Fibroblast of the aortic adventitia (primary cell): ENCODE results near the gene CTSG. TPM values are rescaled to one million over a fixed set of nuclear protein-coding genes. Genes with fewer than 3 reads are reported as not detected.
"Not testable (repeated sequence)": the region's sequence is repeated elsewhere in the genome, so short reads cannot be mapped to it uniquely, and the experiment has no call there.

Experiments
- DNase-seq: peaks from one replicate; pipeline ENCODE4 v3.0.0-alpha.2; 2010; ENCODE audit warnings: low read depth
- H3K4me3 ChIP-seq: 2 replicates; pipeline ENCODE4 v1.5.1; 2011; ENCODE audit warnings: low read depth, mild to moderate bottlenecking, control low read depth, low read length, moderate library complexity
- total RNA-seq: library from RNA; depleted of rRNA; stranded (reverse); fragments of >200 nt; gene quantifications from 2 replicates; pipeline ENCODE4 v1.2.3, GENCODE V29; 2012; ENCODE audit warnings: low replicate concordance
- TF ChIP-seq, protein P1 (sequence below): IDR thresholded peaks from 2 replicates; pipeline ENCODE4 v1.5.1; 2011; ENCODE audit warnings: mild to moderate bottlenecking, low read length, control low read depth, inconsistent platforms; ENCODE audit not compliant: insufficient read depth

The CTSG gene
- total RNA-seq, 1 donor = not detected

GRCh38 chr14:24607081-24607480 lies 31.0 kb upstream of the CTSG start:
- DNase-seq = no peak
- TF ChIP-seq, protein P1, sequence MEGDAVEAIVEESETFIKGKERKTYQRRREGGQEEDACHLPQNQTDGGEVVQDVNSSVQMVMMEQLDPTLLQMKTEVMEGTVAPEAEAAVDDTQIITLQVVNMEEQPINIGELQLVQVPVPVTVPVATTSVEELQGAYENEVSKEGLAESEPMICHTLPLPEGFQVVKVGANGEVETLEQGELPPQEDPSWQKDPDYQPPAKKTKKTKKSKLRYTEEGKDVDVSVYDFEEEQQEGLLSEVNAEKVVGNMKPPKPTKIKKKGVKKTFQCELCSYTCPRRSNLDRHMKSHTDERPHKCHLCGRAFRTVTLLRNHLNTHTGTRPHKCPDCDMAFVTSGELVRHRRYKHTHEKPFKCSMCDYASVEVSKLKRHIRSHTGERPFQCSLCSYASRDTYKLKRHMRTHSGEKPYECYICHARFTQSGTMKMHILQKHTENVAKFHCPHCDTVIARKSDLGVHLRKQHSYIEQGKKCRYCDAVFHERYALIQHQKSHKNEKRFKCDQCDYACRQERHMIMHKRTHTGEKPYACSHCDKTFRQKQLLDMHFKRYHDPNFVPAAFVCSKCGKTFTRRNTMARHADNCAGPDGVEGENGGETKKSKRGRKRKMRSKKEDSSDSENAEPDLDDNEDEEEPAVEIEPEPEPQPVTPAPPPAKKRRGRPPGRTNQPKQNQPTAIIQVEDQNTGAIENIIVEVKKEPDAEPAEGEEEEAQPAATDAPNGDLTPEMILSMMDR = no peak
- H3K4me3 ChIP-seq = no peak overlapping the region

DNA sequence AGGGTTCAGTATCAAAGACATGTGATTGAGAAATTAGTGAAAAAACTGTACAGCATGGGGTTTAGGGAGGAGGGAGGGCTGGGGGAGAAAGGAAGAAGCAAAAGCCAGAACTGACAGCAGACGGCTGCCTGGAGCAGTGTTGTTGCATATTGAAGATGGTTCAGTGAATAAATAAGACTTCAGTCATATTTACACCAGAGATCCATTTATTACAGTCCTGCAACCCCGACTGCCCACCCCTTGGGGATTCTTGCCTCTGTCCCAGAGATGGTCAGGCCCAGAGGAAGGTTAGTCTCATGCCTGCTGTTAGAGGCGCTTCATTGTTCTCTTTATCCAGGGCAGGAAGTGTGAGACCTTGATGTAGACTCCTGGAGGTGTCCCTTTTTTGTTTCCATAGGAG lies 30.2 kb upstream of the CTSG start:
- H3K4me3 ChIP-seq = no peak overlapping the region
- TF ChIP-seq, protein P1 = no peak
- DNase-seq = no peak

- no peak overlapping the region for H3K4me3 ChIP-seq
- TF ChIP-seq, protein P1 = peak; percentile 49
- no peak for DNase-seq
Measured at GRCh38 chr14:24605435-24606190, 29.6 kb upstream of the CTSG start.

- TF ChIP-seq, protein P1 = no peak
- no peak for DNase-seq
- H3K4me3 ChIP-seq = no peak overlapping the region
Measured at GRCh38 chr14:24597403-24597802, 21.4 kb upstream of the CTSG start.

DNA sequence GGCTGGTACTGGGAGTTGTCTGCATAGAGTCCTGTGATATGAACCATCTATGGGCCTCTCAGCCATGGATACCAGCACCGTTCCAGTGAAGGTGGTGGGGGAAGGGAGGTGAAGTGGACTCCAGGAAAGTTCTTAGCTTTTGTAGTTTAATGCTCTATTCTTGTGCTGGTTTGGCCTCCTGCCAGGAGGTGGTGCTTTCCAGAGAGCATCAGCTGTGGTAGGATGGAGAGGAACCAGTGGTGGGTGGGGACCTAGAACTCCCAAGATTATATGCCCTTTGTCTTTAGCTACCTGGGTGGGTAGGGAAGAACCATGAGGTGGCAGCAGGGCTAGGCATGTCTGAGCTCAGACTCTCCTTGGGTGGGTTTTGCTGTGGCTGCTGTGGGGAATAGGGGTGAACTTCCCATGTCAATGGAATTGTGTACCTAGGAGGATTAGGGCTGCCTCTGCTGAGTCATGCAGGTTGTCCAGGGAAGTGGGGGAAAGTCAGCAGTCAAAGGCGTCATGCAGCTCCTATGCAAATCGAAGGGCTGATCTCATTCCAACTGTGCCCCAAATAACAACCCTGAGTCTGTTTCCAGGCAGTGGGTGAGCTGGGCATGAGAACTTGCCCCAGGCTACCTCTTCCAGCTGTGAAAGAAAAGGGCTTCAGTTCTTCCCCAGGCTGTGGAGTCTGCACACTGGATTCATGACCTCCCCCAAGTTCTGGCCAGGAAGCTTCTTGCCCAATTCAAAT lies 19.2 kb upstream of the CTSG start:
- DNase-seq = no peak

DNA sequence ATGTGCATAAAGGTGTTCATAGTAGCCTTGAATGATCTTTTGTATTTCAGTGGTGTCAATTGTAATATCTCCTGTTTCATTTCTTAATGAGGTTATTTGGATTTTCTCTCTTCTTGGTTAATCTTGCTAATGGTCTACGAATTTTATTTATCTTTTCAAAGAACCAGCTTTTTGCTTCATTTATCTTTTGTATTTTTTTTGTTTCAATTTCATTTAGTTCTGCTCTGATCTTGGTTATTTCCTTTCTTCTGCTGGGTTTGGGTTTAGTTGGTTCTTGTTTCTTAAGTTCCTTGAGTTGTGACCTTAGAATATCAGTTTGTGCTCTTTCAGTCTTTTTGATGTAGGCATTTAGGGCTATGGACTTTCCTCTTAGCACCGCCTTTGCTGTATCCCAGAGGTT lies 15.0 kb upstream of the CTSG start:
- not testable (repeated sequence) for DNase-seq, H3K4me3 ChIP-seq

More for the DNA sequence above, 19.2 kb upstream of the CTSG start:
- no peak overlapping the region for H3K4me3 ChIP-seq
- TF ChIP-seq, protein P1 = no peak

DNA sequence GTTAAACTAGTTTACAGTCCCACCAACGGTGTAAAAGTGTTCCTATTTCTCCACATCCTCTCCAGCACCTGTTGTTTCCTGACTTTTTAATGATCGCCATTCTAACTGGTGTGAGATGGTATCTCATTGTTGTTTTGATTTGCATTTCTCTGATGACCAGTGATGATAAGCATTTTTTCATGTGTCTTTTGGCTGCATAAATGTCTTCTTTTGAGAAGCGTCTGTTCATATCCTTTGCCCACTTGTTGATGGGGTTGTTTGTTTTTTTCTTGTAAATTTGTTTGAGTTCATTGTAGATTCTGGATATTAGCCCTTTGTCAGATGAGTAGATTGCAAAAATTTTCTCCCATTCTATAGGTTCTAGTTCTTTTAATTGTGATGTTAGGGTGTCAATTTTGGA lies 8.4 kb upstream of the CTSG start:
- not testable (repeated sequence) for DNase-seq, H3K4me3 ChIP-seq
